GM19099 (cell line): ENCODE data around the gene TTBK2.

Source experiments
- POLR2A ChIP-seq: IDR thresholded peaks from 3 replicates; pipeline ENCODE4 v1.6.1; 2011; ENCODE audit warnings: low read depth; ENCODE audit not compliant: insufficient read length; ENCODE audit errors: extremely low read depth

The TTBK2 gene

GRCh38 chr15:42749266-42749665 lies 171.3 kb downstream of the TTBK2 start:
- TF ChIP-seq POLR2A: no peak

GRCh38 chr15:42744195-42744594 lies 176.4 kb downstream of the TTBK2 start:
- TF ChIP-seq POLR2A: no peak

GRCh38 chr15:42742149-42742548 lies 178.4 kb downstream of the TTBK2 start:
- TF ChIP-seq POLR2A: no peak

GRCh38 chr15:42741710-42742109 lies 178.9 kb downstream of the TTBK2 start:
- TF ChIP-seq POLR2A: no peak

- TF ChIP-seq POLR2A: no peak
These were observed 182.8 kb downstream of the TTBK2 start for GRCh38 chr15:42737529-42738328.

GRCh38 chr15:42736793-42737528 lies 183.6 kb downstream of the TTBK2 start, which contains the start of gene CDAN1:
TSS of gene CDAN1 (minus strand) at chr15:42737128. CDS start at chr15:42737102, 26 bp downstream.
- peak; percentile 75 for TF ChIP-seq POLR2A

GRCh38 chr15:42736178-42736792 lies 184.3 kb downstream of the TTBK2 start:
- no peak for TF ChIP-seq POLR2A

- no peak for TF ChIP-seq POLR2A
These were observed 185.0 kb downstream of the TTBK2 start for GRCh38 chr15:42735382-42736165.

- no peak for TF ChIP-seq POLR2A
These were observed 186.4 kb downstream of the TTBK2 start for GRCh38 chr15:42734076-42734672.

- TF ChIP-seq POLR2A: no peak
These were observed 187.6 kb downstream of the TTBK2 start for GRCh38 chr15:42733027-42733426.

- TF ChIP-seq POLR2A: no peak
These were observed 188.3 kb downstream of the TTBK2 start for GRCh38 chr15:42732095-42732827.

- TF ChIP-seq POLR2A: no peak
These were observed 189.1 kb downstream of the TTBK2 start for GRCh38 chr15:42731461-42731860.

GRCh38 chr15:42730536-42730935 lies 190.0 kb downstream of the TTBK2 start:
- no peak for TF ChIP-seq POLR2A

- TF ChIP-seq POLR2A: no peak
These were observed 190.4 kb downstream of the TTBK2 start for GRCh38 chr15:42730135-42730534.

GRCh38 chr15:42729409-42729808 lies 191.2 kb downstream of the TTBK2 start:
- no peak for TF ChIP-seq POLR2A

GRCh38 chr15:42728972-42729371 lies 191.6 kb downstream of the TTBK2 start:
- TF ChIP-seq POLR2A: no peak
